PFSK-1 (cell line): ENCODE data around the gene MAP2.

Experiments used
- FOXP2 ChIP-seq: optimal IDR thresholded peaks from 2 replicates; pipeline ENCODE3; 2011; ENCODE audit warnings: borderline replicate concordance, control low read depth, inconsistent platforms; ENCODE audit not compliant: insufficient read depth; ENCODE audit errors: extremely low read length, extremely low read depth
- POLR2AphosphoS5 ChIP-seq: IDR thresholded peaks from 2 replicates; pipeline ENCODE4 v1.6.1; 2012; ENCODE audit warnings: low read depth, mild to moderate bottlenecking, control low read depth, low read length, moderate library complexity
- REST ChIP-seq, 2 experiments: IDR thresholded peaks; 2 replicates each; pipeline versions ENCODE4 v1.6.1 to v1.8.0; 2011 to 2012; ENCODE audit warnings: low read depth in 2 of 2, low read length in 2 of 2, control low read depth in 1 of 2, inconsistent platforms in 1 of 2, mild to moderate bottlenecking in 1 of 2, moderate library complexity in 1 of 2; ENCODE audit not compliant: insufficient read depth in 1 of 2
- SIN3A ChIP-seq: IDR thresholded peaks from 2 replicates; pipeline ENCODE4 v1.6.1; 2012; ENCODE audit warnings: mild to moderate bottlenecking, low read length, moderate library complexity, borderline replicate concordance; ENCODE audit not compliant: insufficient read depth
- TAF1 ChIP-seq: IDR thresholded peaks from 2 replicates; pipeline ENCODE4 v1.6.1; 2012; ENCODE audit warnings: low read length, control low read depth, borderline replicate concordance; ENCODE audit not compliant: insufficient read depth

MAP2 gene

GRCh38 chr2:209476367-209477208 is 52.7 kb downstream of the MAP2 start:
- TF ChIP-seq SIN3A (no peak), FOXP2 (no peak), TAF1 (no peak), REST (IDR thresholded peaks at IDR 0.05; ENCODE audit: insufficient read depth in 1 of 2, low read depth in 2 of 2, low read length in 2 of 2) (no peak), POLR2AphosphoS5 (no peak)

- no peak for TF ChIP-seq POLR2AphosphoS5
- TF ChIP-seq TAF1 = no peak
- TF ChIP-seq FOXP2 = no peak
- no peak for TF ChIP-seq SIN3A
These were observed 72.2 kb downstream of the MAP2 start for GRCh38 chr2:209495855-209496585.

- TF ChIP-seq SIN3A (no peak), FOXP2 (no peak), TAF1 (no peak), POLR2AphosphoS5 (no peak), REST (IDR thresholded peaks at IDR 0.05; ENCODE audit: insufficient read depth in 1 of 2, low read depth in 2 of 2, low read length in 2 of 2) (no peak)
These were observed 72.7 kb downstream of the MAP2 start for GRCh38 chr2:209496586-209496982.

GRCh38 chr2:209498614-209499013 is 74.8 kb downstream of the MAP2 start:
- TF ChIP-seq POLR2AphosphoS5 = no peak

GRCh38 chr2:209499069-209499468 is 75.2 kb downstream of the MAP2 start:
- TF ChIP-seq SIN3A = no peak
- no peak for TF ChIP-seq REST (IDR thresholded peaks at IDR 0.05; ENCODE audit: insufficient read depth in 1 of 2, low read depth in 2 of 2, low read length in 2 of 2)
- TF ChIP-seq POLR2AphosphoS5 = no peak
- no peak for TF ChIP-seq TAF1
- TF ChIP-seq FOXP2 = no peak

GRCh38 chr2:209501579-209501978 is 77.7 kb downstream of the MAP2 start:
- TF ChIP-seq SIN3A (no peak), FOXP2 (no peak), POLR2AphosphoS5 (no peak), TAF1 (no peak), REST (IDR thresholded peaks at IDR 0.05; ENCODE audit: insufficient read depth in 1 of 2, low read depth in 2 of 2, low read length in 2 of 2) (no peak)
